Measurements from ENCODE around the gene BCS1L.

DNA sequence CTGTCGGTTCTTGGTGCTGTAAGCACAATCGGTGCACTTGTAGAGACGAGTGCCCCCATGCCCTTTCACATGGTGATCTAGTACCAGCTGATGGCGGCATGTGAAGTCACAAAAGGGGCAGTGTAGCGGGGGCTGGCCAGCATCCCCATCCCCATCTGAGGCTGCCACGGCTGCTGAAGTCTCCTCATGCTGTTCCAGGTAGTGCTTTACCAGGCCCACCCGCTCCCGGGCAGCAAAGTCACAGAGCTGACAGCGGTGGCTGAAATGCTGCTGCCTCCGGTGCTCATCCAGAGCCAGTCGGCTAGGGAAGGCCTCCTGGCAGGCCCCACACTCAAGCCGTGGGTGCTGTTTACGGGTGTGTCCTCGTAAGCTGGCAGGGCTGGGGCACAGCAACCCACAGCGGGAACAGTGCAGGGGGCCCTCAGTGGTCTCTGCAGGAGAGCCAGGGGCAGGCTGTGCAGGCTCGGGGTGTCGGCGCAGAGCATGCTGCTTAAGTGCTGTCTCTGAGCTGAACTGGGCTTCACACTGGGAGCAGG, 17.3 kb upstream of the BCS1L start:
- TF ChIP-seq CTCF (IDR thresholded peaks at IDR 0.05) (no peak), POLR2A (IDR thresholded peaks at IDR 0.05) (no peak)

All from stomach (tissue), 4 donors.